Calu3 (cell line): ENCODE data around the gene P2RX2. TPM values are rescaled to one million over a fixed set of nuclear protein-coding genes. Genes with fewer than 3 reads are reported as not detected.

Source experiments
- BruUV-seq: library from RNA; stranded (reverse); fragments of 400-500 nt; replicated peaks from 2 replicates; lab custom pipeline; 2021; lab: Mats Ljungman, UMichigan
- CTCF ChIA-PET: fragments of 300-600 bp; sonication (Branson Sonifier 250); formaldehyde crosslinking; loops from one replicate; lab custom pipeline; 2022; ENCODE audit warnings: antibody characterized with exemption; lab: Charles Lee
- DNase-seq: peaks from one replicate; pipeline ENCODE4 v3.0.0; 2022
- H3K27ac Mint-ChIP-seq: one replicate; pipeline ENCODE4 v1.8.0; 2022; ENCODE audit warnings: mixed read lengths; ENCODE audit not compliant: unreplicated experiment
- H3K27me3 Mint-ChIP-seq: one replicate; pipeline ENCODE4 v1.8.0; 2022; ENCODE audit warnings: mixed read lengths; ENCODE audit not compliant: unreplicated experiment
- H3K36me3 Mint-ChIP-seq: one replicate; pipeline ENCODE4 v1.8.0; 2022; ENCODE audit warnings: mild to moderate bottlenecking, moderate library complexity, mixed read lengths; ENCODE audit not compliant: insufficient read depth, unreplicated experiment
- H3K4me1 Mint-ChIP-seq: one replicate; pipeline ENCODE4 v1.8.0; 2022; ENCODE audit warnings: mild to moderate bottlenecking, low read depth, mixed read lengths; ENCODE audit not compliant: unreplicated experiment
- H3K4me3 Mint-ChIP-seq: one replicate; pipeline ENCODE4 v1.8.0; 2022; ENCODE audit warnings: mild to moderate bottlenecking, low read depth, moderate library complexity, mixed read lengths; ENCODE audit not compliant: unreplicated experiment
- H3K9me3 Mint-ChIP-seq: one replicate; pipeline ENCODE4 v1.8.0; 2022; ENCODE audit warnings: low read depth, mixed read lengths; ENCODE audit not compliant: unreplicated experiment
- CTCF ChIP-seq: fragments of 200-600 bp; IDR thresholded peaks from one replicate; pipeline ENCODE4 v1.8.0; 2022; ENCODE audit warnings: antibody characterized with exemption; ENCODE audit not compliant: unreplicated experiment
- intact Hi-C: fragments of 100-400 bp; cut with micrococcal nuclease; formaldehyde crosslinking; loops from one replicate; pipeline ENCODE4 v1.10.0; 2022; ENCODE audit not compliant: unreplicated experiment
- total RNA-seq: library from RNA; stranded (reverse); gene quantifications from 2 replicates; pipeline ENCODE4 v1.2.3, GENCODE V29; 2022

Gene P2RX2
- total RNA-seq, 1 experiment from 2014 or later: not detected

- CTCF ChIA-PET: no interaction called here
- no peaks in the 10 kb centered on the region for H3K9me3 Mint-ChIP-seq
- H3K4me1 Mint-ChIP-seq: peaks cover 13% of the 10 kb centered on the region
- DNase-seq: no peak
- no peaks in the 10 kb centered on the region for H3K36me3 Mint-ChIP-seq
- H3K4me3 Mint-ChIP-seq: no peak overlapping the region
- H3K27me3 Mint-ChIP-seq: peaks cover 93% of the 10 kb centered on the region
- no TSS peak for BruUV-seq
- intact Hi-C loops: no loop called here
- no peak overlapping the region for H3K27ac Mint-ChIP-seq
- TF ChIP-seq CTCF: no peak
These were observed 12.1 kb upstream of the P2RX2 start for GRCh38 chr12:132606466-132606865.

GRCh38 chr12:132606927-132607326 is 11.6 kb upstream of the P2RX2 start:
- H3K9me3 Mint-ChIP-seq: no peaks in the 10 kb centered on the region
- DNase-seq: no peak
- H3K4me1 Mint-ChIP-seq: peaks cover 13% of the 10 kb centered on the region
- CTCF ChIA-PET: no interaction called here
- no TSS peak for BruUV-seq
- no peak overlapping the region for H3K27ac Mint-ChIP-seq
- no peaks in the 10 kb centered on the region for H3K36me3 Mint-ChIP-seq
- H3K27me3 Mint-ChIP-seq: peaks cover 93% of the 10 kb centered on the region
- no peak for TF ChIP-seq CTCF
- intact Hi-C loops: no loop called here
- H3K4me3 Mint-ChIP-seq: no peak overlapping the region

GRCh38 chr12:132608231-132609171 is 10.1 kb upstream of the P2RX2 start:
- no peak overlapping the region for H3K27ac Mint-ChIP-seq
- no peak overlapping the region for H3K4me3 Mint-ChIP-seq
- H3K36me3 Mint-ChIP-seq: no peaks in the 10 kb centered on the region
- intact Hi-C loops: no loop called here
- peaks cover 82% of the 10 kb centered on the region for H3K27me3 Mint-ChIP-seq
- H3K9me3 Mint-ChIP-seq: no peaks in the 10 kb centered on the region
- CTCF ChIA-PET: no interaction called here
- no TSS peak for BruUV-seq
- peaks cover 13% of the 10 kb centered on the region for H3K4me1 Mint-ChIP-seq
- no peak for DNase-seq
- TF ChIP-seq CTCF: no peak

GRCh38 chr12:132610051-132610759 is 8.4 kb upstream of the P2RX2 start, which contains the start of gene LRCOL1:
Gene LRCOL1, minus strand, starts transcription at chr12:132610582. Its CDS starts 4,331 bp downstream, at chr12:132606251.
- Mint-ChIP-seq H3K4me1 (peaks cover 13% of the 10 kb centered on the region), H3K27me3 (peaks cover 75% of the 10 kb centered on the region), H3K36me3 (no peaks in the 10 kb centered on the region), H3K27ac (no peak within 1 kb of the TSS), H3K9me3 (no peaks in the 10 kb centered on the region), H3K4me3 (peak within 1 kb of the TSS; percentile 12)
- no peak for DNase-seq
- intact Hi-C loops: no loop called here
- CTCF ChIA-PET: interaction anchor here (1.0 kb wide), 1 partner anchor 49 kb away, joined by 3 read pairs; no protein-coding TSS in a partner anchor
- no TSS peak for BruUV-seq
- TF ChIP-seq CTCF: no peak
